ENCODE results near the gene MYF6. TPM values are rescaled to one million over a fixed set of nuclear protein-coding genes. Genes with fewer than 3 reads are reported as not detected.

Gene MYF6
- total RNA-seq, 1 donor from 2014 or later, result not detected

GRCh38 chr12:80707830-80708258 is 410 bp downstream of the MYF6 start:
- no peak for DNase-seq (ENCODE audit: low read depth)
- Histone ChIP-seq H3K36me3 (ENCODE audit: insufficient read depth, low read length) (no peaks in the 10 kb centered on the region), H3K4me2 (ENCODE audit: low read length) (peak overlapping the region; percentile 83), H3K9ac (ENCODE audit: low read length) (no peak overlapping the region), H3K27ac (ENCODE audit: low read depth, low read length) (no peak overlapping the region), H3K9me3 (ENCODE audit: insufficient read depth, low read depth, low read length) (no peaks in the 10 kb centered on the region), H3K4me3 (ENCODE audit: insufficient read depth, low read depth, low read length) (no peak overlapping the region), H3K79me2 (ENCODE audit: insufficient read depth, low read length) (no peaks in the 10 kb centered on the region), H2AFZ (ENCODE audit: low read depth, low read length) (no peak overlapping the region), H3K4me1 (ENCODE audit: insufficient read depth, low read length) (peaks cover 12% of the 10 kb centered on the region), H4K20me1 (ENCODE audit: insufficient read depth, low read length) (no peaks in the 10 kb centered on the region), H3K27me3 (ENCODE audit: insufficient read depth, low read length) (peaks cover 4% of the 10 kb centered on the region)
- Mint-ChIP-seq H3K27ac (ENCODE audit: unreplicated experiment) (no peak overlapping the region), H3K4me3 (ENCODE audit: unreplicated experiment) (peak overlapping the region; percentile 54), H3K4me1 (ENCODE audit: low read depth, unreplicated experiment) (peaks cover 15% of the 10 kb centered on the region), H3K36me3 (ENCODE audit: low read depth, unreplicated experiment) (no peaks in the 10 kb centered on the region), H3K9me3 (ENCODE audit: unreplicated experiment) (no peaks in the 10 kb centered on the region), H3K27me3 (ENCODE audit: low read depth, unreplicated experiment) (peaks cover 55% of the 10 kb centered on the region)
- no peak for FAIRE-seq
- TF ChIP-seq EZH2 (IDR thresholded peaks at IDR 0.05; ENCODE audit: insufficient read depth, low read length), result no peak
- TF ChIP-seq CTCF (IDR thresholded peaks at IDR 0.05; ENCODE audit: insufficient read depth, low read depth, low read length), result no peak

GRCh38 chr12:80708259-80708974 is 983 bp downstream of the MYF6 start:
- peak overlapping the region; percentile 83 for H3K4me2 ChIP-seq (ENCODE audit: low read length)
- H3K27me3 Mint-ChIP-seq (ENCODE audit: low read depth, unreplicated experiment), result peaks cover 59% of the 10 kb centered on the region
- no peaks in the 10 kb centered on the region for H3K36me3 Mint-ChIP-seq (ENCODE audit: low read depth, unreplicated experiment)
- peak overlapping the region; percentile 75 for H2AFZ ChIP-seq (ENCODE audit: low read depth, low read length)
- no peak for FAIRE-seq
- no peak for TF ChIP-seq CTCF (IDR thresholded peaks at IDR 0.05; ENCODE audit: insufficient read depth, low read depth, low read length)
- TF ChIP-seq EZH2 (IDR thresholded peaks at IDR 0.05; ENCODE audit: insufficient read depth, low read length), result no peak
- H3K9me3 ChIP-seq (ENCODE audit: insufficient read depth, low read depth, low read length), result no peaks in the 10 kb centered on the region
- DNase-seq (ENCODE audit: low read depth), result peak; percentile 14
- no peaks in the 10 kb centered on the region for H3K79me2 ChIP-seq (ENCODE audit: insufficient read depth, low read length)
- H3K4me3 Mint-ChIP-seq (ENCODE audit: unreplicated experiment), result peak overlapping the region; percentile 74
- no peaks in the 10 kb centered on the region for H3K9me3 Mint-ChIP-seq (ENCODE audit: unreplicated experiment)
- peak overlapping the region; percentile 51 for H3K4me3 ChIP-seq (ENCODE audit: insufficient read depth, low read depth, low read length)
- H3K27ac Mint-ChIP-seq (ENCODE audit: unreplicated experiment), result peak overlapping the region; percentile 21
- H3K27me3 ChIP-seq (ENCODE audit: insufficient read depth, low read length), result peaks cover 4% of the 10 kb centered on the region
- peaks cover 10% of the 10 kb centered on the region for H3K4me1 Mint-ChIP-seq (ENCODE audit: low read depth, unreplicated experiment)
- no peaks in the 10 kb centered on the region for H3K36me3 ChIP-seq (ENCODE audit: insufficient read depth, low read length)
- H3K27ac ChIP-seq (ENCODE audit: low read depth, low read length), result no peak overlapping the region
- no peaks in the 10 kb centered on the region for H4K20me1 ChIP-seq (ENCODE audit: insufficient read depth, low read length)
- peaks cover 7% of the 10 kb centered on the region for H3K4me1 ChIP-seq (ENCODE audit: insufficient read depth, low read length)
- peak overlapping the region; percentile 17 for H3K9ac ChIP-seq (ENCODE audit: low read length)

DNA sequence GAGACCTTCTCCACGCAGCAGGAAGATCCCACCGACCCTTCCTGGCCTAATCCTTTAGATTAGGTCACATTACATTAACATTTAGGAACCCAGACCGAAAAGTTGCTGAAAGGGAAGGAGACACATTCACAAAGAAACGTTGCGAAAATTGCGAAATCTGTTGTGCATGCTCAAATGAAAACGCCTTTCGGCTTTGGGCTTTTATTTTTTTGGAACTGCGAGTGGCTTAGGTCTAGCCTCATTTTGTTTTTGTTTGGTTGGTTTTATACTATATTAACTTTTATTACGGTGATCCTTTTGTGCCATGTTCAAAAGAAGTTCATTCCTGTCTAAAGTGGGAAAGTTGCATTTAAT is 1.5 kb downstream of the MYF6 start:
- H2AFZ ChIP-seq (ENCODE audit: low read depth, low read length), result peak overlapping the region; percentile 75

More for the DNA sequence above, 1.5 kb downstream of the MYF6 start:
- no peaks in the 10 kb centered on the region for H3K79me2 ChIP-seq (ENCODE audit: insufficient read depth, low read length)
- DNase-seq (ENCODE audit: low read depth), result no peak
- Mint-ChIP-seq H3K4me3 (ENCODE audit: unreplicated experiment) (peak overlapping the region; percentile 74), H3K36me3 (ENCODE audit: low read depth, unreplicated experiment) (no peaks in the 10 kb centered on the region), H3K9me3 (ENCODE audit: unreplicated experiment) (no peaks in the 10 kb centered on the region), H3K27me3 (ENCODE audit: low read depth, unreplicated experiment) (peaks cover 64% of the 10 kb centered on the region), H3K4me1 (ENCODE audit: low read depth, unreplicated experiment) (peaks cover 9% of the 10 kb centered on the region), H3K27ac (ENCODE audit: unreplicated experiment) (peak overlapping the region; percentile 21)
- H3K4me3 ChIP-seq (ENCODE audit: insufficient read depth, low read depth, low read length), result peak overlapping the region; percentile 51
- H3K9ac ChIP-seq (ENCODE audit: low read length), result peak overlapping the region; percentile 17
- no peaks in the 10 kb centered on the region for H3K9me3 ChIP-seq (ENCODE audit: insufficient read depth, low read depth, low read length)
- H3K4me2 ChIP-seq (ENCODE audit: low read length), result peak overlapping the region; percentile 83
- H3K36me3 ChIP-seq (ENCODE audit: insufficient read depth, low read length), result no peaks in the 10 kb centered on the region
- peaks cover 8% of the 10 kb centered on the region for H3K4me1 ChIP-seq (ENCODE audit: insufficient read depth, low read length)
- TF ChIP-seq EZH2 (IDR thresholded peaks at IDR 0.05; ENCODE audit: insufficient read depth, low read length), result no peak
- TF ChIP-seq CTCF (IDR thresholded peaks at IDR 0.05; ENCODE audit: insufficient read depth, low read depth, low read length), result no peak
- no peaks in the 10 kb centered on the region for H4K20me1 ChIP-seq (ENCODE audit: insufficient read depth, low read length)
- no peak overlapping the region for H3K27ac ChIP-seq (ENCODE audit: low read depth, low read length)
- peaks cover 8% of the 10 kb centered on the region for H3K27me3 ChIP-seq (ENCODE audit: insufficient read depth, low read length)
- no peak for FAIRE-seq

All from astrocyte (in vitro differentiated cells and primary cell).